ENCODE results near the gene NCBP2L. TPM values are rescaled to one million over a fixed set of nuclear protein-coding genes. Genes with fewer than 3 reads are reported as not detected.

NCBP2L gene
- total RNA-seq, 4 donors from 2014 or later = not detected

DNA sequence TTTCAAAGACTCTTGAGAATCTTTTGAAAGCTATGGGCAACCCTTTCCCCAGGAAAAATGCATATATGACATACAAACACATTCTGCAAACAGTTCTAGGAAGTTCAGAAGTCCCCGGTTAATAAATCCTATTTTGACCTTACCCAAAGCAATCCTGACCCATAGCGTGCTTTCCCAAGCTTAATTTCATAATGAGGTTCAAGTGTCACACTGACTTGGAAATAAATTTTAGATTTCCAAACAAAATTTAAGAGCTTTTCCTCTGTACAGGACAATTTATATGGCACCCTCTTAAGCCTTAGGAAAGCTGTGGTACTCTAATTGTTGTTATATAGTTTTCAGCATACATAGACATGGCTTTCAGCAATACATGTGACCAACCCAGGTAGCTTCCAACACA, 59.4 kb downstream of the NCBP2L start:
- Histone ChIP-seq H3K27ac (no peak overlapping the region), H3K4me3 (no peak overlapping the region), H3K27me3 (no peaks in the 10 kb centered on the region), H3K36me3 (peaks cover 0 to 4% (median 0%) of the 10 kb centered on the region in 3 donors), H3K9me3 (no peaks in the 10 kb centered on the region), H3K4me1 (no peaks in the 10 kb centered on the region)
- DNase-seq = no peak
- TF ChIP-seq POLR2A (IDR thresholded peaks at IDR 0.05) = no peak
- TF ChIP-seq CTCF (IDR thresholded peaks at IDR 0.05) = no peak

DNA sequence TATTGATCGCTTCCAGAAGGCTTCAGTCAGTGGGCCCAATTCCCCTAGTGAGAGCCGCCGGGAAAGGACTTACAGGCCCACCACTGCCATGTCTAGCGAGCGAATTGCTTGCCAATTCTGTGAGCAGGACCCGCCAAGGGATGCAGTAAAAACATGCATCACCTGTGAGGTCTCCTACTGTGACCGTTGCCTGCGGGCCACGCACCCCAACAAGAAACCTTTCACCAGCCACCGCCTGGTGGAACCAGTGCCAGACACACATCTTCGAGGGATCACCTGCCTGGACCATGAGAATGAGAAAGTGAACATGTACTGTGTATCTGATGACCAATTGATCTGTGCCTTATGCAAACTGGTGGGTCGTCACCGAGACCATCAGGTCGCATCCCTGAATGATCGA, 63.4 kb downstream of the NCBP2L start:
- Histone ChIP-seq H3K27me3 (no peaks in the 10 kb centered on the region), H3K4me3 (no peak overlapping the region), H3K9me3 (no peaks in the 10 kb centered on the region), H3K36me3 (peaks cover 0 to 4% (median 0%) of the 10 kb centered on the region in 3 donors), H3K4me1 (peaks cover 0 to 4% (median 0%) of the 10 kb centered on the region in 4 donors), H3K27ac (no peak overlapping the region)
- no peak for DNase-seq
- TF ChIP-seq POLR2A (IDR thresholded peaks at IDR 0.05) (no peak), CTCF (IDR thresholded peaks at IDR 0.05) (no peak)

GRCh38 chrX:107842715-107843400, 65.3 kb downstream of the NCBP2L start:
- Histone ChIP-seq H3K27ac (no peak overlapping the region), H3K36me3 (peaks cover 0 to 4% (median 0%) of the 10 kb centered on the region in 3 donors), H3K4me1 (peaks cover 0 to 4% (median 0%) of the 10 kb centered on the region in 4 donors), H3K27me3 (no peaks in the 10 kb centered on the region), H3K4me3 (no peak overlapping the region), H3K9me3 (no peaks in the 10 kb centered on the region)
- TF ChIP-seq POLR2A (IDR thresholded peaks at IDR 0.05) (no peak), CTCF (IDR thresholded peaks at IDR 0.05) (no peak)
- no peak for DNase-seq

Other genes with a start within 250 kb of the NCBP2L start
- 10 to 100 TPM in 2 of 4 donors, 1 to 10 TPM in 2; 2.6 to 43.7 (median 9.3) TPM for gene PRPS1, start 149.2 kb upstream of the NCBP2L start, total RNA-seq
- gene TSC22D3, start 1.9 kb upstream of the NCBP2L start, total RNA-seq = 1,000 to 10,000 TPM in 1 of 4 donors, 100 to 1,000 TPM in 3; 185 to 1,146 (median 313) TPM
- 10 to 100 TPM in 1 of 4 donors, 1 to 10 TPM in 3; 4.9 to 10.2 (median 8.1) TPM for gene MID2, start 48.1 kb downstream of the NCBP2L start, total RNA-seq
- gene TEX13B, start 204.6 kb downstream of the NCBP2L start, total RNA-seq = not detected

Data from Peyer's patch (tissue), 4 donors.